Measurements from ENCODE around the gene SHBG. TPM values are rescaled to one million over a fixed set of nuclear protein-coding genes. Genes with fewer than 3 reads are reported as not detected.

Gene SHBG
- polyA plus RNA-seq, 4 donors: 3.5 to 5.7 (median 4.0) TPM

Other genes starting within 250 kb of the SHBG start
- gene TNK1, start 249.0 kb upstream of the SHBG start, polyA plus RNA-seq (ENCODE audit: insufficient read length in 4 of 4): 1 to 10 TPM; 3.2 to 7.2 (median 4.5) TPM
- gene PLSCR3, start 235.6 kb upstream of the SHBG start, polyA plus RNA-seq (ENCODE audit: insufficient read length in 4 of 4): 10 to 100 TPM; 30.5 to 46.3 (median 38.1) TPM
- gene TMEM256, start 226.0 kb upstream of the SHBG start, polyA plus RNA-seq (ENCODE audit: insufficient read length in 4 of 4): 100 to 1,000 TPM in 1 of 4 donors, 10 to 100 TPM in 3; 78.9 to 105 (median 86.2) TPM
- 10 to 100 TPM; 22.8 to 32.6 (median 24.9) TPM for gene NLGN2, start 222.3 kb upstream of the SHBG start, polyA plus RNA-seq (ENCODE audit: insufficient read length in 4 of 4)
- under 1 TPM in 1 of 4 donors, not detected in 3; 0.09 TPM for gene SPEM1, start 209.8 kb upstream of the SHBG start, polyA plus RNA-seq (ENCODE audit: insufficient read length in 4 of 4)
- gene SPEM2, start 204.5 kb upstream of the SHBG start, polyA plus RNA-seq (ENCODE audit: insufficient read length in 4 of 4): under 1 TPM in 2 of 4 donors, not detected in 2; 0.12 TPM
- gene SPEM3, start 201.3 kb upstream of the SHBG start, polyA plus RNA-seq (ENCODE audit: insufficient read length in 4 of 4): not detected
- 1 to 10 TPM; 3.6 to 5.6 (median 4.3) TPM for gene TMEM102, start 194.7 kb upstream of the SHBG start, polyA plus RNA-seq (ENCODE audit: insufficient read length in 4 of 4)
- gene FGF11, start 190.6 kb upstream of the SHBG start, polyA plus RNA-seq (ENCODE audit: insufficient read length in 4 of 4): 1 to 10 TPM; 6.0 to 8.6 (median 7.8) TPM
- 10 to 100 TPM; 10.1 to 11.7 (median 11.3) TPM for gene CHRNB1, start 185.1 kb upstream of the SHBG start, polyA plus RNA-seq (ENCODE audit: insufficient read length in 4 of 4)
- 10 to 100 TPM; 38.6 to 47.4 (median 44.3) TPM for gene ZBTB4, start 150.5 kb upstream of the SHBG start, polyA plus RNA-seq (ENCODE audit: insufficient read length in 4 of 4)
- under 1 TPM in 3 of 4 donors, not detected in 1; 0.16 to 0.22 (median 0.21) TPM for gene SLC35G6, start 148.7 kb upstream of the SHBG start, polyA plus RNA-seq (ENCODE audit: insufficient read length in 4 of 4)
- 100 to 1,000 TPM; 117 to 158 (median 121) TPM for gene POLR2A, start 145.8 kb upstream of the SHBG start, polyA plus RNA-seq (ENCODE audit: insufficient read length in 4 of 4)
- 10 to 100 TPM; 25.3 to 32.5 (median 29.0) TPM for gene TNFSF12, start 81.1 kb upstream of the SHBG start, polyA plus RNA-seq (ENCODE audit: insufficient read length in 4 of 4)
- gene TNFSF13, start 71.4 kb upstream of the SHBG start, polyA plus RNA-seq (ENCODE audit: insufficient read length in 4 of 4): 10 to 100 TPM; 13.2 to 17.8 (median 14.3) TPM
- gene SENP3, start 68.2 kb upstream of the SHBG start, polyA plus RNA-seq (ENCODE audit: insufficient read length in 4 of 4): 10 to 100 TPM; 68.1 to 81.1 (median 78.1) TPM
- gene CD68, start 50.5 kb upstream of the SHBG start, polyA plus RNA-seq (ENCODE audit: insufficient read length in 4 of 4): 10 to 100 TPM; 43.0 to 78.7 (median 53.9) TPM
- 100 to 1,000 TPM; 110 to 122 (median 119) TPM for gene MPDU1, start 46.3 kb upstream of the SHBG start, polyA plus RNA-seq (ENCODE audit: insufficient read length in 4 of 4)
- 1 to 10 TPM; 3.3 to 4.3 (median 4.0) TPM for gene SOX15, start 40.0 kb upstream of the SHBG start, polyA plus RNA-seq (ENCODE audit: insufficient read length in 4 of 4)
- 10 to 100 TPM; 46.5 to 54.2 (median 46.9) TPM for gene FXR2, start 15.2 kb upstream of the SHBG start, polyA plus RNA-seq (ENCODE audit: insufficient read length in 4 of 4)
- 100 to 1,000 TPM; 124 to 145 (median 139) TPM for gene SAT2, start 2.3 kb upstream of the SHBG start, polyA plus RNA-seq (ENCODE audit: insufficient read length in 4 of 4)
- 10 to 100 TPM; 18.6 to 26.1 (median 21.2) TPM for gene ATP1B2, start 20.8 kb downstream of the SHBG start, polyA plus RNA-seq (ENCODE audit: insufficient read length in 4 of 4)
- gene TP53, start 57.4 kb downstream of the SHBG start, polyA plus RNA-seq (ENCODE audit: insufficient read length in 4 of 4): 10 to 100 TPM; 69.4 to 74.4 (median 70.7) TPM
- 10 to 100 TPM; 12.7 to 16.3 (median 14.2) TPM for gene WRAP53, start 58.3 kb downstream of the SHBG start, polyA plus RNA-seq (ENCODE audit: insufficient read length in 4 of 4)
- 10 to 100 TPM; 19.0 to 29.4 (median 23.6) TPM for gene EFNB3, start 75.1 kb downstream of the SHBG start, polyA plus RNA-seq (ENCODE audit: insufficient read length in 4 of 4)
- under 1 TPM; 0.28 to 0.45 (median 0.37) TPM for gene DNAH2, start 87.6 kb downstream of the SHBG start, polyA plus RNA-seq (ENCODE audit: insufficient read length in 4 of 4)
- gene KDM6B, start 204.1 kb downstream of the SHBG start, polyA plus RNA-seq (ENCODE audit: insufficient read length in 4 of 4): 10 to 100 TPM; 21.8 to 28.1 (median 22.8) TPM
- 10 to 100 TPM; 24.2 to 29.6 (median 28.4) TPM for gene TMEM88, start 224.9 kb downstream of the SHBG start, polyA plus RNA-seq (ENCODE audit: insufficient read length in 4 of 4)
- gene NAA38, start 227.4 kb downstream of the SHBG start, polyA plus RNA-seq (ENCODE audit: insufficient read length in 4 of 4): 100 to 1,000 TPM in 1 of 4 donors, 10 to 100 TPM in 3; 74.9 to 109 (median 81.6) TPM
- 10 to 100 TPM; 21.7 to 26.4 (median 24.3) TPM for gene CYB5D1, start 227.9 kb downstream of the SHBG start, polyA plus RNA-seq (ENCODE audit: insufficient read length in 4 of 4)

Measured in right renal pelvis (tissue), 4 donors.